HTERT RPE-1 (cell line): Measurements from ENCODE around the gene KCNJ11.

Experiments used
- in situ Hi-C: fragments of 300-500 bp; cut with MboI; formaldehyde crosslinking; loops from 4 replicates; pipeline ENCODE4 v1.14.3; 2020; ENCODE audit warnings: low sequenced_read_pairs

The KCNJ11 gene

GRCh38 chr11:17393472-17393871 is 5.0 kb upstream of the KCNJ11 start:
- in situ Hi-C loops: loop anchor here (25.0 kb wide), 1 partner anchor 119 kb away; no protein-coding TSS in a partner anchor

- in situ Hi-C loops: loop anchor here (25.0 kb wide), 1 partner anchor 119 kb away; no protein-coding TSS in a partner anchor
Measured at GRCh38 chr11:17392872-17393271, 4.4 kb upstream of the KCNJ11 start.

- in situ Hi-C loops: loop anchor here (25.0 kb wide), 1 partner anchor 121 kb away; no protein-coding TSS in a partner anchor
Measured at GRCh38 chr11:17391493-17392355, 3.3 kb upstream of the KCNJ11 start.

DNA sequence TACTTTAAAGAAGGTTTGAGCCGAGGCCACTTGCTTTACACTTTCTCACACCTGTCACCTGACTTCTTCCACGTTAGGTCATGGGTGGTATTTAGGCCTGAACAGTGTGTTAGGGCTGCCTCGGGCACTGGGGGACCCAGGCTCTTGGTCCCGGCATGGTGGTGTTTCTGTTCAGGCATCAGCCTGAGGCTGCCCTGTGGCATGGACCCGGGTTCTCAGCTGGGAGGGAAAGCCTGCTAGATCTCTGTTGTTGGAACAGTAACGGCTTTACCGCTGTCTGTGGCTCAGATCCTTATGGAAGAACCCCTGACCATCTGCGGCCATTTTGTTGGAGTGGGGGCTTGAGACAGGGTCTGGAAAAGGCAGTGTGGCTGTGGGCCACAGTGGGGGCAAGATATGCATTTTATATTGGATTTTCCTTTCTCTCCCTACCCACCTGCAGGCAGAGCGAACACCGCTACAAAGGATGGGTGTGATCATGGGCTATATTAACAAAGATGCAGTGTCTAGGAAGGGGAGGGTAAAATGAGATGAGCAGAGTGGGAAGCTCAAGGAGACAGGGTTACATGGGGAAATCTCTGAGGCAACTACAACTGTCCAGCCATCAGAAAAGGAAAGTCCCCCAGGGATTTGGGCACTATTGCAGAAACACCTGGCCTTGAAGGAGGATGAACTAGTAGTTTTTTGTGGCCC is 1.6 kb upstream of the KCNJ11 start:
- in situ Hi-C loops: loop anchor here (25.0 kb wide), 1 partner anchor 122 kb away; no protein-coding TSS in a partner anchor

- in situ Hi-C loops: loop anchor here (25.0 kb wide), 1 partner anchor 123 kb away; no protein-coding TSS in a partner anchor
Measured at GRCh38 chr11:17389211-17389956, 925 bp upstream of the KCNJ11 start.

GRCh38 chr11:17387811-17388210 is 648 bp downstream of the KCNJ11 start:
- in situ Hi-C loops: loop anchor here (25.0 kb wide), 1 partner anchor 124 kb away; no protein-coding TSS in a partner anchor

GRCh38 chr11:17387254-17387653 is 1.2 kb downstream of the KCNJ11 start:
- in situ Hi-C loops: loop anchor here (25.0 kb wide), 1 partner anchor 125 kb away; no protein-coding TSS in a partner anchor

DNA sequence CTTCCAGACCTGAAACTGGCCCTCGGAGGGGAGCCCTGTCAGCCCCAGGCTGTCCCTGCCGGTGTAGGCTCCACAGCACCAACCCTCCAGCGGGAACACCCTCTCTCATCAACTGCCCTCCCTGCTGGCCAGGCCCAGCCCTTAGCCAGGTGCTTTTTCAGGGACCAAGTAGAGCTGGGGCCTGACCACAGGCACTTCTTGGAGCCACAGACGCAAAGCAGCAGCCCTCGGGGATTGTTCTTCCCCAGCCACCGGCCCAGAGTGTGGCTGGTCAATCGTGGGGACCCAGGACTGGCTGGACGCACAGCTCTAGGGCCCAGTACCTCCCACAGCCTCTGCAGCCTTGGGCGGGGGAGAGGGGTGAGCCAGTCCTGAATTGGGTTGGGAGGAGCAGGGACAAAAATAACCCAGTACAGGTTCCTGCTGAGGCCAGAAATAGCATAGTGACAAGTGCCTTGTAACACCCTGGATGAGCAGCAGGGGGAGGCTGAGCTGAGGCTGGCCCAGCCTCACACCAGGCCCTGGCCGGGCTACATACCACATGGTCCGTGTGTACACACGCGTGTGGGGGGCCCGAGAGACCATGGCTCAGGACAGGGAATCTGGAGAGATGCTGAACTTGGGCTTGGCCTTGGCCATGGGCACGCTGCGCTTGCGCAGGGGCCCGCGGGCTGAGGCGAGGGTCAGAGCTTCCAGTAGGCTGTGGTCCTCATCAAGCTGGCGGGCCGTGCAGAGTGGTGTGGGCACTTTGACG is 2.0 kb downstream of the KCNJ11 start:
- in situ Hi-C loops: loop anchor here (25.0 kb wide), 1 partner anchor 126 kb away; no protein-coding TSS in a partner anchor

DNA sequence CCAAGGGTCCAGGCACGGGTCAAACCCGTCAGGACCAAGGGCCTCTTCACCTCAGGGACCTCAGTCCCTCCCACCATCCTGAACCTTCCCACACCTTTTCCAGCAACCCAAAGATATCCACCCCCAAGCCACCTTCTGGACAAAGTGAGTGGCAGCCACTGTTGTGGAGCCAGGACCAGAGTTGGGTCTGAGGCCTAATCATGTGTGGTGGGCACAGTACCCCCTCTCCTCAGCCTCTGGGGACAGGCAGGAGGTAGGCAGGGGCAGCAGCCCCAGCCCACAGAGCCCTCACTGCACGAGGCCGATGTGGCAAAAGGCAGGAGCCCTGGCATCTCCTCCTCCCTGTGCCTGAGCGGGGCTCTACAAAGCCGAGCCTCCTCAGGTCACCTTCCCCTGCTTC is 2.5 kb downstream of the KCNJ11 start:
- in situ Hi-C loops: loop anchor here (25.0 kb wide), 1 partner anchor 126 kb away; no protein-coding TSS in a partner anchor

DNA sequence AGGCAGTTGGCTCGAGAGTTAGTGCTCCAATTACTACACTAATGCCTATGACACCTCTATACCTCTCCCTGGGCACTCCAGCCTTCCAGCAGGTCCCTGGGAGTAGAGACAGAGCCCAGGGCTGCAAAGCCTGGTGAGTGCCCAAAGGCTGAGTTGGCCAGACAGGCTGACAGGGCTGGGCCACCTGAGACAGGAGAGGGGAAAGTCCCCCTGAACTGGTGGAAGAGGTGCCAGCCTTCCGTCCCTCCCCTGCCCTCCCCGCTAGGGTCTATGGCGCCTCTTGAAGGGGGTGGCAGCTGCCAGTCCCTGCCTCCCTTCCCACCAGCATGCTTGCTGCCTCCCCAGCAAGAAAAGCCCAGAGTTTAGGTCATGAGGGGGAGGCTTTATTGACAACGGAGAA is 3.0 kb downstream of the KCNJ11 start:
- in situ Hi-C loops: loop anchor here (25.0 kb wide), 1 partner anchor 127 kb away; no protein-coding TSS in a partner anchor

- in situ Hi-C loops: loop anchor here (25.0 kb wide), 1 partner anchor 128 kb away; no protein-coding TSS in a partner anchor
Measured at GRCh38 chr11:17384002-17384511, 4.4 kb downstream of the KCNJ11 start.

GRCh38 chr11:17383461-17383860 is 5.0 kb downstream of the KCNJ11 start:
- in situ Hi-C loops: loop anchor here (25.0 kb wide), 1 partner anchor 129 kb away; no protein-coding TSS in a partner anchor

DNA sequence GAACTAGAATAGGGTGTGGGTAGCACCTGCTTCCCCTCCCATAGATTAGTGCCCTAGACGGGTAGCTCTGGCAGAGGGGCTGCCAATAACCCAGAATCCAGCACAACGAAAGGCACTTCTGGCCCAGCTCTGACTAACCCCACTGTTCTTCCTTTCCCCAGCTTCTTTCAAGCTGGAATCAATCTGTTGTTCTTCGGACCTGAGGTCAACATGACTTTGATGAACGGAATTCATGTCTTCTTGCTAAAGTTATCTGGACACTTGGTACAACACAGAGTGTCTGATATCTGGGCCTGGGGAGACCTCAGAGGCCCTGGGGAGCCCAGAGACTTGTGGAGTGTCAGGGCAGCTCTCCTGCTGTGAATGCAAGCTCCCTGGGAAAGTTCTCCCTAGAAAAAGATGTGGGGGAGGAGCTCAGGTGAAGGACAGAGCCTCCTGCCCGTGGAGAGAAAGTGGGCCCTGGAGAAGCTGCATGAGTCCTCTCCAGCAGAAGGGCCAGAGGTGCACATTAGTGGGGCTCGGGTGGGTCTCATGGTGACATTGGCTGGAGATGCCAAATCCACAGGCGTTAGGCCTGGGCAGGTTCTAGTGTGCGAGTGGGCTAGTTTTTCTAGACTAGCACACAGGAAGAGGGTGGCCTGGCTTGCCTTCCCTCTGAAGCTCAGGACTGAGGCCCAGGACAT is 6.3 kb downstream of the KCNJ11 start:
- in situ Hi-C loops: loop anchor here (25.0 kb wide), 1 partner anchor 130 kb away; no protein-coding TSS in a partner anchor

- in situ Hi-C loops: loop anchor here (25.0 kb wide), 1 partner anchor 131 kb away; no protein-coding TSS in a partner anchor
Measured at GRCh38 chr11:17381156-17381555, 7.3 kb downstream of the KCNJ11 start.

GRCh38 chr11:17379383-17380180 is 8.9 kb downstream of the KCNJ11 start:
- in situ Hi-C loops: loop anchor here (25.0 kb wide), 1 partner anchor 133 kb away; no protein-coding TSS in a partner anchor

GRCh38 chr11:17378655-17379054 is 9.8 kb downstream of the KCNJ11 start:
- in situ Hi-C loops: loop anchor here (25.0 kb wide), 1 partner anchor 134 kb away; no protein-coding TSS in a partner anchor

DNA sequence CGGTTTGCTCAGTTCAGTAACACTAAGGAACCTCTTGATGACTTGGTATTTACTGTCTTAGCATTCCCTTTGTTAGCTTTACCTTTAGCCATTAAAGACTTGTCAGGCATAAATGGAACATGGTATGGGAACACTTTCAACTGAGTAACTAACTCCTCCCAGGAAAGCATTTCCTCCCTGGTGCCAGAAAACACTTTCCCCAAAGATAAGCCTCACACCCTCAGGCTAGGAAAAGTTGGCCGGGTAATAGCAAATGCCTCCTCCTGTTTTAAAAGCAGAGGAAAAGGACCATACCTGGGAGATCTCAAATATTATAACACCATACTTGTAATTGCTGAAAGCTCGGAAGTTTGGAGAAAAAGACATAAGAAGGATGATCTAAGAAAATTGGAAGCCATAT is 12.0 kb downstream of the KCNJ11 start:
- in situ Hi-C loops: loop anchor here (25.0 kb wide), 1 partner anchor 136 kb away; no protein-coding TSS in a partner anchor

DNA sequence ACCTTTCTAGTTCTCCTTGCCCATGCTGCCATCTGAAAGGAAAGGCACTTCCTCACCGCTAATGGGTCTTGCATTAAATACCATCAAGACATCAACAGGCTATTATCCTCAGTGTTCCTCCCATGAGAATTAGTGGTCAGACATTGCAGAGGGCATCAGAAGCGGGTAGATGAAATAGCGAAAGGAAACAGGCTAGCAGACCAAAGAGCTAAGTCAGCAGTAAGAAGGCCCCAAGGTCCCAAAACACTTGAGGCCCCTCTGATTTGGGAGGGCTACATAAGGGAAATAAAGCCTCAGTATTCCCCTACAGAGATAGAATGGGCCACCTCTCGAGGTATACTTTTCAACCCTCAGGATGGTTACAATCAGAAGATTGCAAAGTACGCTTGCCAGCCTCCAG is 12.9 kb downstream of the KCNJ11 start:
- in situ Hi-C loops: loop anchor here (25.0 kb wide), 1 partner anchor 137 kb away; no protein-coding TSS in a partner anchor
